ENCODE data around the gene SGCA. TPM values are rescaled to one million over a fixed set of nuclear protein-coding genes. Genes with fewer than 3 reads are reported as not detected.
A peak's percentile ranks its signal among the peaks of the same experiment; 100 is the strongest.

Gene SGCA
- total RNA-seq, 4 donors from 2014 or later: 1.8 to 7.8 (median 4.9) TPM

DNA sequence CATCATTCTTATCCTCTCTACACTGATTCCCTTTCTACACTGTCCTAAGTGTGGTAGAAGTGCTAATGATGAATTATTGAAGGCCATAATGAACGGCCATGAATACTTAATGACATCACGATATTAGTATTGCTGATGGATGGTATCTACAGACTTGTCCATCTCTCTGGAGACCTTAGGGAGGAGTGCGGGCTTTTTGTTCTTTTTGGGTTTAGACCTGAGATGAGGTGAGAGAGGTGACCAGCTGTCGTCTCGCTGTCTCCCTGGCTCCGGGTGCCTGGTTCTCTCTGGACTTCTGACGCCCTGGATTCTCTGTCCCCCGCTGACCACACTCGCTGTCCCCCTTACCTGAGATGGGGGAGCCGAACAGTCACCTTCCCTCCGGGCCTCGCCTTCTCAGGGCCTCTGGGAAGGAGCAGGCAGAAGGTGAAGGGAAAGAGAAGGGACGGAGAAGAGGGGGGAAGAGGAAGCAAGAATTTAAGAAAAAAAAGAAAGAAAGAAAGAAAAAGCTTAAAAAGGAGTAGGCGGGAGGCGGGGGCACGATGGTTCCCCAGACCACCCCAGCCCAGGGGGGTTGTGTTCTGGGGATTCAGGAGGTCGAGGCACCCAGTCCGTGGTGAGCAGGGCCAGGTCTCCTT, 17.1 kb downstream of the SGCA start:
- WGBS, 2 donors: 65% methylated on average over 18 of the region's 18 CpGs
- no peak for TF ChIP-seq EP300 (IDR thresholded peaks at IDR 0.05)
- TF ChIP-seq, protein P1, sequence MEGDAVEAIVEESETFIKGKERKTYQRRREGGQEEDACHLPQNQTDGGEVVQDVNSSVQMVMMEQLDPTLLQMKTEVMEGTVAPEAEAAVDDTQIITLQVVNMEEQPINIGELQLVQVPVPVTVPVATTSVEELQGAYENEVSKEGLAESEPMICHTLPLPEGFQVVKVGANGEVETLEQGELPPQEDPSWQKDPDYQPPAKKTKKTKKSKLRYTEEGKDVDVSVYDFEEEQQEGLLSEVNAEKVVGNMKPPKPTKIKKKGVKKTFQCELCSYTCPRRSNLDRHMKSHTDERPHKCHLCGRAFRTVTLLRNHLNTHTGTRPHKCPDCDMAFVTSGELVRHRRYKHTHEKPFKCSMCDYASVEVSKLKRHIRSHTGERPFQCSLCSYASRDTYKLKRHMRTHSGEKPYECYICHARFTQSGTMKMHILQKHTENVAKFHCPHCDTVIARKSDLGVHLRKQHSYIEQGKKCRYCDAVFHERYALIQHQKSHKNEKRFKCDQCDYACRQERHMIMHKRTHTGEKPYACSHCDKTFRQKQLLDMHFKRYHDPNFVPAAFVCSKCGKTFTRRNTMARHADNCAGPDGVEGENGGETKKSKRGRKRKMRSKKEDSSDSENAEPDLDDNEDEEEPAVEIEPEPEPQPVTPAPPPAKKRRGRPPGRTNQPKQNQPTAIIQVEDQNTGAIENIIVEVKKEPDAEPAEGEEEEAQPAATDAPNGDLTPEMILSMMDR (IDR thresholded peaks at IDR 0.05): no peak
- no peak for TF ChIP-seq POLR2A (IDR thresholded peaks at IDR 0.05)
- peak overlapping the region; percentile 43 to 89 (median 72) for H3K27ac ChIP-seq

DNA sequence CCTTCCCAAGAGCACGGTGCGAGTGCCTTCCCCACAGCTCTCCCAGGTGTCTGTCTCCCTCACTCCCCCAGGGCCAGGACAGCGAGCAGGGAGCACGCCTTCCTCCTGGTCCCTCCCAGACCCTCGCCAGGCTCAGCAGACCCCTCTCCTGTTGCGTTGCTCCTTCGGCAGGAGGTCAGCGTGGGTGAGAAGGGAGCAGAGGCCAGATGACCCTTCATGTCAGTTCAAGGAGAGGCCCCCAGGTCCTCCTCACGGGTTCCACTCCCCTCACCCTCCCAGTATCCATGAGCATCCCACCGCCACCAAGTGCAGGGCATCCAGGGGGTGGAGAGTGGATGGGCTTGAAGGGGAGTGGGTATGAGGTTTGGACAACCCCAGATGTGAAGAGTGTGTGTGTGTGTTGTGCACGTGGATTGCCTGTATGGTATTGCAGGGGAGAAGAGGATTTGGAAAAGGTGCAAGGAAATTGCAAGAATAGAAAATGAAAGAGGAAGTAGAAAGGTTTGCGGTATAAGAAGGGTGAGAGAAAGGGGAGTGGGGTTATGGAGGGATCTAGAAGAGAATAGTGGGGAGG, 17.7 kb downstream of the SGCA start:
- Histone ChIP-seq H3K27me3 (no peaks in the 10 kb centered on the region), H3K9me3 (no peaks in the 10 kb centered on the region), H3K4me3 (no peak overlapping the region), H3K4me1 (peaks cover 0 to 84% (median 16%) of the 10 kb centered on the region in 4 donors), H3K36me3 (peaks cover 0 to 33% (median 0%) of the 10 kb centered on the region in 3 donors), H3K27ac (peak overlapping the region; percentile 43 to 89 (median 72))
- TF ChIP-seq, protein P1 (IDR thresholded peaks at IDR 0.05): no peak
- TF ChIP-seq POLR2A (IDR thresholded peaks at IDR 0.05) (no peak), EP300 (IDR thresholded peaks at IDR 0.05) (no peak)
- DNase-seq (ENCODE audit: low spot score in 2 of 2): no peak
- 51 to 53% methylated on average over 12 of the region's 12 CpGs for WGBS, 2 donors

More for the DNA sequence above, 17.1 kb downstream of the SGCA start:
- DNase-seq (ENCODE audit: low spot score in 2 of 2): no peak
- H3K4me3 ChIP-seq: no peak overlapping the region
- H3K27me3 ChIP-seq: no peaks in the 10 kb centered on the region
- peaks cover 0 to 27% (median 0%) of the 10 kb centered on the region in 3 donors for H3K36me3 ChIP-seq
- no peaks in the 10 kb centered on the region for H3K9me3 ChIP-seq
- peaks cover 0 to 85% (median 22%) of the 10 kb centered on the region in 4 donors for H3K4me1 ChIP-seq

DNA sequence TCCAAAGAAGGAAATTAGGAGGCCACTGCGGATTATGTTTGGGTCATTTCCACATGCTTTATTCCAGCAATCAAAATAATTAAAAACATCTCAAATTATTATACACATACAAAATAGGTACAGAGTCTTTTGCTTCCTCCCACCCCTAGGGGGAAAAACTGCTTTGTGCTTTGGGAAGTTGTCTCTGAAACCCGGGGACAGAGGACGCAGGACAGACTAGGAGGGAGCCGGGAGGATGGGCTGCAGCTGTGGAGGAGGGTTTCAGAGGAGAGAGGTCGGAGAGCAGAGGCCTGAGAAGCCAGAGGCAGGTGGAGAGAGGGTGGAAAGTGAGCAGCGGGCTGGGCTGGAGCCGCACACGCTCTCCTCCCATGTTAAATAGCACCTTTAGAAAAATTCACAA, 18.3 kb downstream of the SGCA start:
- Histone ChIP-seq H3K27ac (peak overlapping the region; percentile 43 to 89 (median 72)), H3K4me1 (peaks cover 0 to 84% (median 15%) of the 10 kb centered on the region in 4 donors), H3K27me3 (no peaks in the 10 kb centered on the region), H3K9me3 (no peaks in the 10 kb centered on the region), H3K4me3 (no peak overlapping the region), H3K36me3 (peaks cover 0 to 39% (median 0%) of the 10 kb centered on the region in 3 donors)
- DNase-seq (ENCODE audit: low spot score in 2 of 2): no peak
- TF ChIP-seq, protein P1 (IDR thresholded peaks at IDR 0.05): no peak
- TF ChIP-seq EP300 (IDR thresholded peaks at IDR 0.05) (no peak), POLR2A (IDR thresholded peaks at IDR 0.05) (no peak)
- WGBS, 2 donors: 42 to 45% methylated on average over 8 of the region's 8 CpGs

DNA sequence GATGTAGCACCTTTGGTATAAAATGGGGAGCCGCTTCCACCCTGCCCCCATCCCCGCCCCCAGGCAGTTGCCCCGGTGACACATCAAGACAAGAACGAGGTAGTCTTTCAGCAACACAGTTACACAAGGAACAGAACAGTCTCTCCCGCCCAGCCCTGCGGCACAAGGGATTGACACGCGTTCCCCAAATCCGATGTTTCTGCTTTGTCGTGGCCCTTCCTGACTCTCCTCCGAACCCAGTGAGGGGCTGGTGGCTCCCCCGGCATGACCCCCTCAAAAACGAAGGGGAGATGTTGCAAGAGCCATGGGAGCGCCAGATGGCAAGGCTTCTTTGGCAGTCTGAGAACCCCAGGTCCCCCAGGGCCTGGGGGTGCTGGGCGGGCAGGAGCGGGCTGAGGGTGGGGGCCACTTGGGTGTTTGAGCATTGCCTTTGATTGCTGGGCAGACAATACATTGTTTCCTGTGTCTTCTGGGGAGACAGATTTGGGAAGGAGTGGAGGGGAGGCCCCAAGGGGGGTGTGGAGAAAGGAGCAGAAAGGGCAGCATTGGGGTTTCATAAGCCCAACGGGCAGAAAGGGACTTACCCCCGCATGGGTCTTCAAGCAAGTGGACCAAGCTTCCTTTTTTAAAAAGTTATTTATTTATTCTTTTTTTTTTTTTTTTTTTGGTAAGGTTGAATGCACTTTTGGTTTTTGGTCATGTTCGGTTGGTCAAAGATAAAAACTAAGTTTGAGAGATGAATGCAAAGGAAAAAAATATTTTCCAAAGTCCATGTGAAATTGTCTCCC, 19.0 kb downstream of the SGCA start:
- Histone ChIP-seq H3K4me3 (no peak overlapping the region), H3K9me3 (no peaks in the 10 kb centered on the region), H3K27me3 (no peaks in the 10 kb centered on the region), H3K4me1 (peaks cover 0 to 88% (median 15%) of the 10 kb centered on the region in 4 donors), H3K27ac (peak overlapping the region; percentile 43 to 89 (median 72)), H3K36me3 (peaks cover 0 to 46% (median 0%) of the 10 kb centered on the region in 3 donors)
- 41 to 51% methylated on average over 15 to 19 of the region's 19 CpGs for WGBS, 2 donors
- TF ChIP-seq EP300 (IDR thresholded peaks at IDR 0.05) (peak in 1 of 2 donors; percentile 64), POLR2A (IDR thresholded peaks at IDR 0.05) (no peak)
- DNase-seq (ENCODE audit: low spot score in 2 of 2): peak; percentile 75 to 77

GRCh38 chr17:50185631-50186471, 20.0 kb downstream of the SGCA start:
- no peak for DNase-seq (ENCODE audit: low spot score in 2 of 2)
- Histone ChIP-seq H3K4me1 (peaks cover 0 to 85% (median 15%) of the 10 kb centered on the region in 4 donors), H3K9me3 (no peaks in the 10 kb centered on the region), H3K27ac (peak overlapping the region; percentile 36 to 89 (median 64)), H3K27me3 (no peaks in the 10 kb centered on the region), H3K36me3 (peaks cover 0 to 56% (median 0%) of the 10 kb centered on the region in 3 donors), H3K4me3 (no peak overlapping the region)
- no peak for TF ChIP-seq EP300 (IDR thresholded peaks at IDR 0.05)
- TF ChIP-seq, protein P1 (IDR thresholded peaks at IDR 0.05): no peak
- TF ChIP-seq POLR2A (IDR thresholded peaks at IDR 0.05): no peak
- 57 to 61% methylated on average over 27 to 28 of the region's 31 CpGs for WGBS, 2 donors

Data from tibial nerve (tissue), 4 donors.